Peyer's patch (tissue), 4 donors: ENCODE measurements around the gene RSPO1.

Experiments used
- CTCF ChIP-seq, 6 experiments: fragments of 450-650 bp in 4 of 6; fragments of 200-600 bp in 2 of 6; sonication (generic) in 1 of 6; IDR thresholded peaks; one replicate each; pipeline ENCODE4 v1.5.1; 2017 to 2019; ENCODE audit warnings: antibody characterized with exemption in 6 of 6, mild to moderate bottlenecking in 3 of 6, moderate library complexity in 1 of 6
- POLR2A ChIP-seq, 2 donors: fragments of 450-650 bp; IDR thresholded peaks; one replicate each; pipeline ENCODE4 v1.5.1; 2017; ENCODE audit warnings: antibody characterized with exemption in 2 of 2, mild to moderate bottlenecking in 2 of 2, moderate library complexity in 2 of 2

- no peak for TF ChIP-seq CTCF (IDR thresholded peaks at IDR 0.05)
- no peak for TF ChIP-seq POLR2A (IDR thresholded peaks at IDR 0.05)
These were observed 59.0 kb downstream of the RSPO1 start for GRCh38 chr1:37575692-37576091.
